A549 (cell line): Measurements from ENCODE around the gene LDB1. TPM values are rescaled to one million over a fixed set of nuclear protein-coding genes. Genes with fewer than 3 reads are reported as not detected.

Experiments used
- ATAC-seq, 2 experiments: fragments of 200-7000 bp in 1 of 2; fragments of >200 bp in 1 of 2; cut with Nextera tagmentation in 1 of 2; cut with Tn5 transposase in 1 of 2; 3 replicates each; pipeline versions ENCODE4 v1.8.0 to v1.9.1; 2018 to 2020; ENCODE audit warnings: mild to moderate bottlenecking in 1 of 2, moderate library complexity in 1 of 2
- CTCF ChIA-PET: fragments of 300-600 bp; sonication (Branson Sonifier 250); formaldehyde crosslinking; extraction: SDS; loops from one replicate; lab custom pipeline; 2021; ENCODE audit warnings: antibody characterized with exemption, inconsistent platforms; lab: Yijun Ruan, JAX
- POLR2A ChIA-PET: fragments of 350-600 bp; formaldehyde crosslinking; extraction: SDS; loops from one replicate; lab custom pipeline; 2021; ENCODE audit warnings: antibody characterized with exemption, inconsistent platforms; lab: Yijun Ruan, JAX
- DNase-seq, 2 experiments: peaks; one replicate each; pipeline versions ENCODE4 v3.0.0 to v3.0.0-alpha.2; 2011 to 2016; ENCODE audit warnings: low read depth in 1 of 2, low spot score in 1 of 2
- FAIRE-seq: peaks from 2 replicates; lab custom pipeline; 2011; peaks lifted over from hg19 to GRCh38; lab: Jason Lieb, UNC
- H3K27ac ChIP-seq, 2 experiments: fragments of >200 bp; sonication (Bioruptor Twin); formaldehyde crosslinking; 3 replicates each; pipeline ENCODE4 v1.5.1; 2016 to 2017
- H3K4me1 ChIP-seq: fragments of >200 bp; sonication (Bioruptor Twin); formaldehyde crosslinking; 3 replicates; pipeline ENCODE4 v1.6.1; 2016
- H3K4me2 ChIP-seq: fragments of >200 bp; sonication (Bioruptor Twin); formaldehyde crosslinking; 3 replicates; pipeline ENCODE4 v1.6.1; 2016
- H3K4me3 ChIP-seq: fragments of >200 bp; sonication (Bioruptor Twin); formaldehyde crosslinking; 3 replicates; pipeline ENCODE4 v1.5.1; 2016
- H3K9me3 ChIP-seq: fragments of >200 bp; sonication (Bioruptor Twin); formaldehyde crosslinking; 3 replicates; pipeline ENCODE4 v1.6.1; 2016
- CEBPB ChIP-seq, 2 experiments: fragments of >200 bp in 1 of 2; sonication (Bioruptor Twin) in 1 of 2; formaldehyde crosslinking in 1 of 2; IDR thresholded peaks; 2 replicates each; pipeline ENCODE4 v1.6.1; 2012 to 2016
- CHD2 ChIP-seq: fragments of 150-350 bp; IDR thresholded peaks from 2 replicates; pipeline ENCODE4 v1.6.1; 2014; ENCODE audit warnings: low read length; ENCODE audit not compliant: partially characterized antibody
- EHF ChIP-seq: fragments of 250-450 bp; sonication (Bioruptor Pico); IDR thresholded peaks from 2 replicates; pipeline ENCODE4 v1.5.0; 2020; ENCODE audit warnings: mild to moderate bottlenecking
- EHMT2 ChIP-seq: fragments of 200-600 bp; sonication (generic); IDR thresholded peaks from 2 replicates; pipeline ENCODE4 v1.6.1; 2016; ENCODE audit warnings: antibody characterized with exemption, low read depth, mild to moderate bottlenecking, moderate library complexity
- EP300 ChIP-seq, 2 experiments: fragments of >200 bp; sonication (Bioruptor Twin); formaldehyde crosslinking; IDR thresholded peaks; 2 replicates in 1 of 2; 3 replicates in 1 of 2; pipeline ENCODE4 v1.6.1; 2016 to 2017
- ESRRA ChIP-seq: fragments of 150-350 bp; IDR thresholded peaks from 2 replicates; pipeline ENCODE4 v1.6.1; 2014; ENCODE audit warnings: mild to moderate bottlenecking, low read length, borderline replicate concordance
- FOSB ChIP-seq: fragments of 250-450 bp; sonication (Bioruptor Pico); IDR thresholded peaks from 2 replicates; pipeline ENCODE4 v1.5.0; 2020; ENCODE audit warnings: mild to moderate bottlenecking, moderate library complexity
- FOSL2 ChIP-seq, 2 experiments: fragments of 450-650 bp in 1 of 2; fragments of >200 bp in 1 of 2; sonication (Bioruptor Twin) in 1 of 2; formaldehyde crosslinking; IDR thresholded peaks; 2 replicates each; pipeline versions ENCODE4 v1.5.0 to v1.6.1; 2016 to 2020; ENCODE audit warnings: mild to moderate bottlenecking in 1 of 2, moderate library complexity in 1 of 2
- GATA3 ChIP-seq: IDR thresholded peaks from 2 replicates; pipeline ENCODE4 v1.6.1; 2012; ENCODE audit warnings: borderline replicate concordance
- JUN ChIP-seq, 2 experiments: fragments of >200 bp; sonication (Bioruptor Twin); formaldehyde crosslinking; IDR thresholded peaks; 2 replicates in 1 of 2; 3 replicates in 1 of 2; pipeline ENCODE4 v1.6.1; 2016 to 2017
- PHF8 ChIP-seq: fragments of 200-600 bp; sonication (generic); IDR thresholded peaks from 2 replicates; pipeline ENCODE4 v1.6.1; 2016; ENCODE audit warnings: low read depth, mild to moderate bottlenecking, antibody characterized with exemption, moderate library complexity, borderline replicate concordance
- POLR2AphosphoS2 ChIP-seq: conservative IDR thresholded peaks from 2 replicates; pipeline ENCODE4 v1.6.1; 2012; ENCODE audit warnings: low read length, improper control_type of control experiment, inconsistent platforms
- RAD21 ChIP-seq, 2 experiments: fragments of >200 bp in 1 of 2; sonication (Bioruptor Twin) in 1 of 2; formaldehyde crosslinking in 1 of 2; IDR thresholded peaks in 1 of 2; conservative IDR thresholded peaks in 1 of 2; 2 replicates in 1 of 2; 3 replicates in 1 of 2; pipeline ENCODE4 v1.6.1; 2012 to 2018; ENCODE audit warnings: inconsistent platforms in 1 of 2
- RFX5 ChIP-seq: fragments of 450-650 bp; IDR thresholded peaks from 2 replicates; pipeline ENCODE4 v1.7.1; 2014; ENCODE audit warnings: antibody characterized with exemption, mild to moderate bottlenecking, moderate library complexity
- SMC3 ChIP-seq: fragments of >200 bp; sonication (Bioruptor Twin); formaldehyde crosslinking; IDR thresholded peaks from 3 replicates; pipeline ENCODE4 v1.6.1; 2018; ENCODE audit warnings: inconsistent platforms
- ZNF302 ChIP-seq: fragments of 250-450 bp; sonication (Bioruptor Pico); IDR thresholded peaks from 2 replicates; pipeline ENCODE4 v1.9.0; 2021; ENCODE audit warnings: inconsistent platforms, mild to moderate bottlenecking, moderate library complexity
- WGBS: methylation state at CpG from one replicate; pipeline ENCODE4 v1.1.6; 2017; ENCODE audit errors: missing lambda C conversion rate; 5-methylcytosine and 5-hydroxymethylcytosine counted together
- polyA plus RNA-seq, 4 experiments: library from polyadenylated mRNA; depleted of rRNA in 3 of 4; stranded (reverse); fragments of >200 nt; fragmentation: RNase III in 1 of 4; extraction: RNeasy Plus Mini Kit Qiagen cat#74134 plus additional on column Dnase treatment in 1 of 4; gene quantifications; 2 replicates in 3 of 4; 3 replicates in 1 of 4; pipeline ENCODE4 v1.2.3, GENCODE V29; 2011 to 2017
- TF ChIP-seq, protein P1 (sequence below): fragments of >200 bp; sonication (Bioruptor Twin); formaldehyde crosslinking; IDR thresholded peaks from 3 replicates; pipeline ENCODE4 v1.5.1; 2016
- TF ChIP-seq, protein P2 (sequence below): fragments of 250-450 bp; sonication (Bioruptor Pico); IDR thresholded peaks from 2 replicates; pipeline ENCODE4 v1.5.0; 2021; ENCODE audit warnings: mild to moderate bottlenecking, moderate library complexity, borderline replicate concordance
- TF ChIP-seq, protein P3 (sequence below): IDR thresholded peaks from 2 replicates; pipeline ENCODE4 v1.6.1; 2012
- TF ChIP-seq, protein P4 (sequence below): fragments of 250-450 bp; sonication (Bioruptor Pico); IDR thresholded peaks from 2 replicates; pipeline ENCODE4 v1.5.0; 2020; ENCODE audit warnings: low read depth, mild to moderate bottlenecking, moderate library complexity

LDB1 gene
- polyA plus RNA-seq, 2 of the 4 experiments (the other 2 are of a cell fraction) = 37.2 to 47.0 TPM

DNA sequence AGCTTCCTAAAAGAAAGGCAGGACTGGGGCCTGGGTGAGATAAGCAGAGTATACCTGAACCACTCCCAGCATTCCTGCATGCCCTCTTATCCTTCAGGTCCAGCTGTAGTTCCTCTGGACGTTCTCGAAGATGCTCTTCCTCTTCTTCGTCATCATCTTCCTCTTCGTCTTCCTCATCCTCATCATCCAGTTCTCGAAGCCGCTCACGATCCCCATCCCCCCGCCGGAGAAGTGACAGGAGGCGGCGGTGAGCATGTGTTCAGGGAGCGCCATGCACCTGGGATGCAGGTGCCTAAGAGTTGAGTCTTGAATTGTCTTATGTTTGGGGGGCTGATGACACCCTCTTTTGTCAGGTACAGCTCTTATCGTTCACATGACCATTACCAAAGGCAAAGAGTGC lies 28.1 kb upstream of the LDB1 start:
- Histone ChIP-seq H3K4me2 (no peak overlapping the region), H3K4me3 (no peak overlapping the region), H3K4me1 (peaks cover 17% of the 10 kb centered on the region), H3K27ac (no peak overlapping the region), H3K9me3 (no peaks in the 10 kb centered on the region)
- ATAC-seq = no peak
- WGBS = 95% methylated on average over 13 of the region's 13 CpGs
- CTCF ChIA-PET = interaction anchor here (2.1 to 6.8 kb wide), 3 partner anchors 10 to 76 kb away, joined by 4 to 40 read pairs (median 36); partner anchors contain the start of gene PPRC1
- FAIRE-seq = no peak
- POLR2A ChIA-PET = interaction anchor here (2.0 kb wide), 1 partner anchor 10 kb away, joined by 6 read pairs; no protein-coding TSS in a partner anchor
- no peak for DNase-seq
- TF ChIP-seq CEBPB (IDR thresholded peaks at IDR 0.05) (no peak), EP300 (IDR thresholded peaks at IDR 0.05) (no peak), ESRRA (no peak), ZNF302 (CRISPR knock-in tag) (no peak), CHD2 (no peak), JUN (IDR thresholded peaks at IDR 0.05) (no peak), SMC3 (no peak), EHMT2 (no peak)
- TF ChIP-seq, protein P1, sequence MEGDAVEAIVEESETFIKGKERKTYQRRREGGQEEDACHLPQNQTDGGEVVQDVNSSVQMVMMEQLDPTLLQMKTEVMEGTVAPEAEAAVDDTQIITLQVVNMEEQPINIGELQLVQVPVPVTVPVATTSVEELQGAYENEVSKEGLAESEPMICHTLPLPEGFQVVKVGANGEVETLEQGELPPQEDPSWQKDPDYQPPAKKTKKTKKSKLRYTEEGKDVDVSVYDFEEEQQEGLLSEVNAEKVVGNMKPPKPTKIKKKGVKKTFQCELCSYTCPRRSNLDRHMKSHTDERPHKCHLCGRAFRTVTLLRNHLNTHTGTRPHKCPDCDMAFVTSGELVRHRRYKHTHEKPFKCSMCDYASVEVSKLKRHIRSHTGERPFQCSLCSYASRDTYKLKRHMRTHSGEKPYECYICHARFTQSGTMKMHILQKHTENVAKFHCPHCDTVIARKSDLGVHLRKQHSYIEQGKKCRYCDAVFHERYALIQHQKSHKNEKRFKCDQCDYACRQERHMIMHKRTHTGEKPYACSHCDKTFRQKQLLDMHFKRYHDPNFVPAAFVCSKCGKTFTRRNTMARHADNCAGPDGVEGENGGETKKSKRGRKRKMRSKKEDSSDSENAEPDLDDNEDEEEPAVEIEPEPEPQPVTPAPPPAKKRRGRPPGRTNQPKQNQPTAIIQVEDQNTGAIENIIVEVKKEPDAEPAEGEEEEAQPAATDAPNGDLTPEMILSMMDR = no peak
- TF ChIP-seq, protein P2, sequence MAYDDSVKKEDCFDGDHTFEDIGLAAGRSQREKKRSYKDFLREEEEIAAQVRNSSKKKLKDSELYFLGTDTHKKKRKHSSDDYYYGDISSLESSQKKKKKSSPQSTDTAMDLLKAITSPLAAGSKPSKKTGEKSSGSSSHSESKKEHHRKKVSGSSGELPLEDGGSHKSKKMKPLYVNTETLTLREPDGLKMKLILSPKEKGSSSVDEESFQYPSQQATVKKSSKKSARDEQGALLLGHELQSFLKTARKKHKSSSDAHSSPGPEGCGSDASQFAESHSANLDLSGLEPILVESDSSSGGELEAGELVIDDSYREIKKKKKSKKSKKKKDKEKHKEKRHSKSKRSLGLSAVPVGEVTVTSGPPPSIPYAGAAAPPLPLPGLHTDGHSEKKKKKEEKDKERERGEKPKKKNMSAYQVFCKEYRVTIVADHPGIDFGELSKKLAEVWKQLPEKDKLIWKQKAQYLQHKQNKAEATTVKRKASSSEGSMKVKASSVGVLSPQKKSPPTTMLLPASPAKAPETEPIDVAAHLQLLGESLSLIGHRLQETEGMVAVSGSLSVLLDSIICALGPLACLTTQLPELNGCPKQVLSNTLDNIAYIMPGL = no peak
- TF ChIP-seq, protein P3, sequence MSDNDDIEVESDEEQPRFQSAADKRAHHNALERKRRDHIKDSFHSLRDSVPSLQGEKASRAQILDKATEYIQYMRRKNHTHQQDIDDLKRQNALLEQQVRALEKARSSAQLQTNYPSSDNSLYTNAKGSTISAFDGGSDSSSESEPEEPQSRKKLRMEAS = no peak
- TF ChIP-seq, protein P4, sequence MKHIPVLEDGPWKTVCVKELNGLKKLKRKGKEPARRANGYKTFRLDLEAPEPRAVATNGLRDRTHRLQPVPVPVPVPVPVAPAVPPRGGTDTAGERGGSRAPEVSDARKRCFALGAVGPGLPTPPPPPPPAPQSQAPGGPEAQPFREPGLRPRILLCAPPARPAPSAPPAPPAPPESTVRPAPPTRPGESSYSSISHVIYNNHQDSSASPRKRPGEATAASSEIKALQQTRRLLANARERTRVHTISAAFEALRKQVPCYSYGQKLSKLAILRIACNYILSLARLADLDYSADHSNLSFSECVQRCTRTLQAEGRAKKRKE (CRISPR knock-in tag) = no peak

DNA sequence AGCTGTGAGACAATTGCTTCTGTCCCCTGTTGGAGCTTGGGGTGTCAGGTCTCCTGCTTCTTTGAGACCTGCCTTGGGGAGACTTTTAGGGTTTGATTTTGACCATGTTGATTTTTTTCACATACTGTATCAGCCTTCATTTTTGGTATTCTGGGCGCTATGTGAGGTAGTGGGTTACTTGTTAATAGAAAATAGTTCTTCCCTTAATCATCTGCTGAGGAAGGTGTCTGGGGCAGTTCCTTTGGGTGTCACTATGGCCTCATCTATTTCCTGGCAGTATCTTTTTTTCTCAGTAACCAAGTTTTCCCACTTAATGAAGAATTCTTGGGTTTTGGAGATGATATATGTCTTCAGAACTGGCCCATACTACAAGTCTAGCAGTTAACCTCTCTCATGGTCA lies 27.4 kb upstream of the LDB1 start:
- CTCF ChIA-PET = interaction anchor here (0.6 to 6.6 kb wide), 6 partner anchors 9 to 424 kb away, joined by 3 to 40 read pairs (median 6); partner anchors contain the start of gene PPRC1
- no peaks in the 10 kb centered on the region for H3K9me3 ChIP-seq
- POLR2A ChIA-PET = interaction anchor here (2.0 kb wide), 1 partner anchor 10 kb away, joined by 6 read pairs; no protein-coding TSS in a partner anchor

DNA sequence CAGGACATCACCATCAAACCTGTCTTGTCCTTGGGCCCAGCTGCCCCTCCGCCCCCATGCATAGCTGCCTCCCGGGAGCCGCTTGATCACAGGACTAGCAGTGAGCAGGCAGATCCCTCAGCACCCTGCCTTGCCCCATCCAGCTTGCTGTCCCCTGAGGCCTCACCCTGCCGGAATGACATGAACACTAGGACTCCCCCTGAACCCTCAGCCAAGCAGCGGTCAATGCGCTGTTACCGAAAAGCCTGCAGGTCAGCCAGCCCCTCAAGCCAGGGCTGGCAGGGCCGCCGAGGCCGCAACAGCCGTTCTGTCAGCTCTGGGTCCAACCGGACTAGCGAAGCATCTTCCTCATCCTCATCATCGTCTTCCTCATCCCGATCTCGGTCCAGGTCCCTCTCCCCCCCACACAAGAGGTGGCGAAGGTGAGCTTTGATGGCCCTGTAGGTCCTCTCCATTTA lies 26.8 kb upstream of the LDB1 start:
- FAIRE-seq (no peak), ATAC-seq (no peak), DNase-seq (no peak)
- WGBS = 92% methylated on average over 16 of the region's 17 CpGs
- ChIA-PET CTCF (interaction anchor here (1.5 to 6.6 kb wide), 5 partner anchors 8 to 75 kb away, joined by 4 to 40 read pairs (median 6); partner anchors contain the start of gene PPRC1), POLR2A (no interaction called here)
- H3K4me3 ChIP-seq = no peak overlapping the region
- H3K27ac ChIP-seq = no peak overlapping the region
- 0 out of 2 replicates have a peak, but pooled peaks have one; percentile 4 for TF ChIP-seq POLR2AphosphoS2
- TF ChIP-seq RAD21 (conservative IDR thresholded peaks at IDR 0.05 in 1 of 2, IDR thresholded peaks at IDR 0.05 in 1 of 2) = no peak
- no peak for TF ChIP-seq EHF (CRISPR knock-in tag)
- TF ChIP-seq ESRRA = no peak
- TF ChIP-seq GATA3 = no peak
- H3K4me2 ChIP-seq = no peak overlapping the region
- peaks cover 17% of the 10 kb centered on the region for H3K4me1 ChIP-seq
- no peaks in the 10 kb centered on the region for H3K9me3 ChIP-seq

More for the DNA sequence above, 27.4 kb upstream of the LDB1 start:
- Histone ChIP-seq H3K4me1 (peaks cover 17% of the 10 kb centered on the region), H3K4me3 (no peak overlapping the region), H3K27ac (no peak overlapping the region), H3K4me2 (no peak overlapping the region)
- ATAC-seq (no peak), FAIRE-seq (no peak), DNase-seq (no peak)
- no peak for TF ChIP-seq PHF8
- TF ChIP-seq RFX5 = no peak
- no peak for TF ChIP-seq FOSL2 (IDR thresholded peaks at IDR 0.05)
- TF ChIP-seq FOSL2 (CRISPR knock-in tag; IDR thresholded peaks at IDR 0.05) = 0 out of 2 replicates have a peak, but pooled peaks have one; percentile 10
- no peak for TF ChIP-seq FOSB
- 100% methylated on average over 1 of the region's 1 CpG for WGBS
